Activated effector memory CD4-positive, alpha-beta T cell treated with Interleukin-2 at 50 U/mL for 16 hours (primary cell): ENCODE results near the gene NOP14.

Source experiments
- DNase-seq: peaks from one replicate; pipeline ENCODE4 v3.0.0-alpha.2; 2020

NOP14 gene

GRCh38 chr4:2908686-2909085 lies 54.5 kb downstream of the NOP14 start:
- DNase-seq = no peak

- no peak for DNase-seq
Measured at GRCh38 chr4:2907706-2908293, 55.4 kb downstream of the NOP14 start.

- no peak for DNase-seq
Measured at GRCh38 chr4:2907226-2907625, 56.0 kb downstream of the NOP14 start.

- no peak for DNase-seq
Measured at GRCh38 chr4:2906218-2906617, 57.0 kb downstream of the NOP14 start.

GRCh38 chr4:2905544-2905943 lies 57.7 kb downstream of the NOP14 start:
- no peak for DNase-seq

- DNase-seq = no peak
Measured at GRCh38 chr4:2902126-2902525, 61.1 kb downstream of the NOP14 start.

GRCh38 chr4:2901186-2901585 lies 62.0 kb downstream of the NOP14 start:
- no peak for DNase-seq

- DNase-seq = no peak
Measured at GRCh38 chr4:2900741-2901140, 62.5 kb downstream of the NOP14 start.

- no peak for DNase-seq
Measured at GRCh38 chr4:2898001-2898400, 65.2 kb downstream of the NOP14 start.

- DNase-seq = no peak
Measured at GRCh38 chr4:2893772-2894171, 69.4 kb downstream of the NOP14 start.

GRCh38 chr4:2891294-2891693 lies 71.9 kb downstream of the NOP14 start:
- DNase-seq = no peak

- no peak for DNase-seq
Measured at GRCh38 chr4:2888886-2889285, 74.3 kb downstream of the NOP14 start.
